Activated naive CD4-positive, alpha-beta T cell treated with anti-CD3 and anti-CD28 coated beads, Interleukin-2, amount 50 U/mL, for 24 hours (primary cell): ENCODE results near the gene VTI1A.

Experiments used
- H3K27ac Mint-ChIP-seq: one replicate; pipeline ENCODE4 v1.8.0; 2021; ENCODE audit warnings: mild to moderate bottlenecking, mixed read lengths
- H3K27me3 Mint-ChIP-seq: one replicate; pipeline ENCODE4 v1.8.0; 2021; ENCODE audit warnings: mixed read lengths
- H3K36me3 Mint-ChIP-seq: one replicate; pipeline ENCODE4 v1.8.0; 2021; ENCODE audit warnings: mixed read lengths
- H3K4me1 Mint-ChIP-seq: one replicate; pipeline ENCODE4 v1.8.0; 2021; ENCODE audit warnings: mixed read lengths
- H3K4me3 Mint-ChIP-seq: one replicate; pipeline ENCODE4 v1.8.0; 2021; ENCODE audit warnings: mild to moderate bottlenecking, mixed read lengths
- H3K9me3 Mint-ChIP-seq: one replicate; pipeline ENCODE4 v1.8.0; 2021; ENCODE audit warnings: mixed read lengths

VTI1A gene

DNA sequence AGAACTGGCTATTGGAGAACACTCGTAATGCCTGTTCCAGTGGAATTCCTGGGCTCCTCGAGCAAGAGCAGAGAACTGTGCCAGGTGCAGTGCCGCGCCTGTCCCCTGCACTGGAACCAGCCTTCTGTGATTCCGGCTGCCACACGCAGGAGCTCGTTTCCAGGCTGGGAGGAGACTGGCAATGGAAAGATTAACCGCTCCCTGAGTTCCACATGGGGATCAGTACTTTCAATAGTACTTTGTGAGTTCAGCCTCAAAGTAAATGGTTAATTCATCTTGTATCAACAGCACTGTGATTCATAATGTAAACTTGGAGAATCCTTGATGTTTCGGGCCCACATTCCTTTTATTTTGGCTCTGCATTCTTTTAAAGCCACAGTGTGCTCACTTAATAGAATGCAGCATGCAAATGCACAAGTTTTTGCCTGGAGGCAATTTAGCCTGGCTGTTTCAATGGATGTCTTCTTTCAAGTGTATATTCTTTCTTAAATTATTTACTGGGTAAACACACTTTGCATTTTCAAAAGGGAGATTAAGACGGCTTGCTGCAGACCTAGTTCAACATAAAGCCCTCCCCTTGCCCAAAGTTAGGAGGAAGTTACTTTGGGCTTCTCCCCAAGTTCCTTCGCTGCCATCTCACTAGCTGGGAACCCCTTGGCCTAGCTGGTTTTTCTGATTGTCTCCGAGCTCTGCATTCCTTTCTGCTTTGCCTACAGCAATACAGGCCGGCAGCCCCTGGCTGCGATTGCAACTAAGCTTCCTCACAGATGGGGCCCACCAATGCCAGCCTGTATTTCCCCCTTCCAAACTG, 364.9 kb downstream of the VTI1A start:
- Mint-ChIP-seq H3K27me3 (no peaks in the 10 kb centered on the region), H3K4me1 (no peaks in the 10 kb centered on the region), H3K4me3 (no peak overlapping the region), H3K9me3 (no peaks in the 10 kb centered on the region), H3K36me3 (peaks cover 19% of the 10 kb centered on the region), H3K27ac (no peak overlapping the region)

DNA sequence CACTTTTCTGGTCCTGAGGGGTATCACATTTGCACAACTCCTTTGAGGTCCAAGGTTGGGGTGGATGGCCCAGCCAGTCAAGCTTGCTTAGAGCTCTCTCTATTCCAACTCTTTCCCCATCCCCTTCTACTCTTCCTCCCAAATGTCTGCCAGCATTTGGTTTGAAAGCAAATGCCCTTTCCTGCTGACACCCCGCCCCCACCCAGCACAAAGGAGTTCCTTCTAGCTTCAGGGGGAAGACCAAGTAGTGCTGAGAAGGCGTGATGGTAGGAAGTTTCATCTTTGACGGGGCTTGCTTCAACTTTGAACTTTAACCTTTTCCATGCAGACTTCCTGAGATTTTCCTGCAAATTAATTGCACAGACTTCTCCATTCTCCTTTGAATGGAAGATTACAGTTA, 365.6 kb downstream of the VTI1A start:
- no peak overlapping the region for H3K4me3 Mint-ChIP-seq
- H3K27ac Mint-ChIP-seq, result no peak overlapping the region
- no peaks in the 10 kb centered on the region for H3K4me1 Mint-ChIP-seq
- H3K9me3 Mint-ChIP-seq, result no peaks in the 10 kb centered on the region
- H3K27me3 Mint-ChIP-seq, result no peaks in the 10 kb centered on the region
- peaks cover 19% of the 10 kb centered on the region for H3K36me3 Mint-ChIP-seq

- no peaks in the 10 kb centered on the region for H3K9me3 Mint-ChIP-seq
- H3K4me1 Mint-ChIP-seq, result no peaks in the 10 kb centered on the region
- no peak overlapping the region for H3K4me3 Mint-ChIP-seq
- H3K27me3 Mint-ChIP-seq, result no peaks in the 10 kb centered on the region
- no peak overlapping the region for H3K27ac Mint-ChIP-seq
- H3K36me3 Mint-ChIP-seq, result peaks cover 19% of the 10 kb centered on the region
Observed at GRCh38 chr10:112813866-112814591, 367.0 kb downstream of the VTI1A start.

DNA sequence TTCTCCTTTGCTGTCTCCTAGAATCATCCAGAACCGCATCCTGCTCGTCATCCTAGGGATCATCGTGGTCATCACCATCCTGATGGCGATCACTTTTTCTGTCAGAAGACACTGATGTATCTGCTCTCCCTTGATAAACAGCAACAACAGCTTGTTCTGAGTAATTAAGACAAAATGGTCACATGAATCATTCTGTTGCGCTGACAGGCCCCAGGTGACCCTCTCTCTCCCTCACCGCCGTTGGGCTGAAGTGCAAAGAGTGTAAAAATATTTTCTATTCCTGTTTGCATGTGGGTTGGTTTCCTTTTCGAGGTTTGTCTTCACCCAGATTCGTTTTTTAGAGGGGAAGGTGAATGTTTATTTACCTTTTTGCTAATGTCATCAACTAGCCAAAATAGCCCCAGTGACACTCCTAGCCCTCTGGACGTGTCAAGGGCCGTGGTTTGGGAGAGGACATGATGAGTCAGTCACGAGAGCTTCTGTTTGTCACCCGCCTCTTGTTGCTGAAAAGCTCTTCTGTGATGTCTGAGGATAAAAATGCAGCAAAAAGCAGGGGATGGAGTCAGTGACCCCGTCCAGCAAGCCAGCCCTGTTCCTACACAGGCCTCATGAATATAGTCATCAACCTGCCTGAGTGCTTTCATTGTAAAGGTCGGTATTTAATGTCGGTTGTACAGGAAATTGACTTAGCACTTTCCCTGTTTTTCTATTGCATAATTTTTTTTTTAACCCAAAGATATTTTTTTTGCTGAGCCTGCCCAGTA, 368.4 kb downstream of the VTI1A start:
- H3K27ac Mint-ChIP-seq, result no peak overlapping the region
- H3K27me3 Mint-ChIP-seq, result no peaks in the 10 kb centered on the region
- H3K9me3 Mint-ChIP-seq, result no peaks in the 10 kb centered on the region
- no peak overlapping the region for H3K4me3 Mint-ChIP-seq
- H3K36me3 Mint-ChIP-seq, result peaks cover 21% of the 10 kb centered on the region
- no peaks in the 10 kb centered on the region for H3K4me1 Mint-ChIP-seq

DNA sequence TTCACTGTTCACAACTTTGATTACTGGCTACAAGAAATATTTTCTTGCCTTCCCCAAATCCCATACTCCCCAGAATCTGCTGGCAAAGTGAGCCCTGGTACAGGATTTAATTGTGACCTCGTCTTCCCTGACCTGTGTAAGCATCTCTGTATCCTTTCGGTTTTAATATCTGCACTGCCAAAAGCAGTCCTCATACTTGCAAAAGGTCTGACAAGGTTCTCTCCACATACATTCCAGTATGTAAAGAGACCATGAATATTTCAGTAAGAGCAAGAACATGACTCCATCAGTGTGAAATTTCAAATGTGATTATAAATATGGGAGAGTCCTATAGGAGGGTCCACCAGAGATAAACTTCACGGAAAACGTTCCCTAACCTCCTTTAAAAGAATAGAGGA, 369.0 kb downstream of the VTI1A start:
- Mint-ChIP-seq H3K9me3 (no peaks in the 10 kb centered on the region), H3K4me3 (no peak overlapping the region), H3K27me3 (no peaks in the 10 kb centered on the region), H3K4me1 (no peaks in the 10 kb centered on the region), H3K36me3 (peaks cover 24% of the 10 kb centered on the region), H3K27ac (no peak overlapping the region)

DNA sequence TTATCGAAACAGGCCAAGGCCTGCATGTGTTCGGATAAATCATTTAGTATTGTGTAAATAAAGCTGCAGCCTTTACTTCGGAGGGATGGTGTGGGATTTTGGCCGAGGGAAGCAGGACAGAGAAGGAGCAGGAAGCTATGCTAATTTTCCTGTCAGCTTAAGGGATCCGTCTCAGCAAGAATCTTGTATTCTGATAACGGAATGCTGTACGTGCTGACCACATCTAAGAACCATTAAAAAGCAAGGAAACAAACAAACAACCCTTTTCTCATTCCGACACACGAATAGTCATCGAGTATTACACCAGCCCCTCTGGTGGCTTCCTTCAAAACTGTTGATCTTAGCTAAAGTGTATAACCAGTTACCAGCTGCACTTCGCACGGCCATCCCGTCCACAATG, 369.9 kb downstream of the VTI1A start:
- Mint-ChIP-seq H3K9me3 (no peaks in the 10 kb centered on the region), H3K4me1 (no peaks in the 10 kb centered on the region), H3K27me3 (no peaks in the 10 kb centered on the region), H3K4me3 (no peak overlapping the region), H3K36me3 (peaks cover 25% of the 10 kb centered on the region), H3K27ac (no peak overlapping the region)

DNA sequence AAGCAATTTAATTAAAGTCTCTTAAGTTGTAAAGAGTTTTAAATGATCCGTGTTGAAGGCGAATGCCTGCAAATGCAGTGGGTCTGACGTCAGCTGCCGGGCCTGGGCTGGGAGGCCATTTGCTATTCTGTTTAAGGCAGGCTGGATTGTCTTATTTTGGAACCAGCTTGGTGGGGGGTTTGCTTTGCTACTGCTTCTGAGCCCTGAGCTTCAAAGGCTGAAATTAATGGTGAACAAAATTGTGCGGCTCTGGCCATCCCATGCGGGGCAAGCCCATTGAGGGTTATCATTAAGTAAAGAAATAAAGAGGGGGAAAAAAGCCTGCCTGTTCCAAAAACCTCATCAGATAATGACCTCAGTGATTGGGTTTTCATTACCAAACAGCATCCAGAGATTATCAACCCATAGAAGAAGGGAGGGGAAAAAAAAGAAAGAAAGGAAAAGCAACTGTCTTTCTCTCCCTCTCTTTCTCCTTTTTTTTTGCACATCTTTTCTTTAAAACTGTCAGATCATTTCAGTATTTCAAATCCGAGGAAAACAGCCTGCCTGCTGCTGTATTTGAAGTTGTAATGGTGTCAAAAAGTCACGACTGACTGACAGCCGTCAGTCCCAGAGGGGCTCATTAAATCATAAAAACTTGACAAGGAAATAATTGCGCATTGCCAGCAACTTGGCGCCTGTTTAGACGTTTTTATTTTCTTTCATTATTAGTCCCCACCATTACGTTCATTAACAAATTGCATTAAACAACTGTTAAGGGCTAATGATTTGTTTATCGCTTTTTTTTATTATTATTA, 371.2 kb downstream of the VTI1A start:
- Mint-ChIP-seq H3K27me3 (no peaks in the 10 kb centered on the region), H3K36me3 (peaks cover 25% of the 10 kb centered on the region), H3K4me1 (no peaks in the 10 kb centered on the region), H3K9me3 (no peaks in the 10 kb centered on the region), H3K4me3 (no peak overlapping the region), H3K27ac (no peak overlapping the region)

GRCh38 chr10:112819231-112819630, 372.2 kb downstream of the VTI1A start:
- no peak overlapping the region for H3K4me3 Mint-ChIP-seq
- no peaks in the 10 kb centered on the region for H3K9me3 Mint-ChIP-seq
- no peaks in the 10 kb centered on the region for H3K27me3 Mint-ChIP-seq
- H3K4me1 Mint-ChIP-seq, result no peaks in the 10 kb centered on the region
- peaks cover 23% of the 10 kb centered on the region for H3K36me3 Mint-ChIP-seq
- no peak overlapping the region for H3K27ac Mint-ChIP-seq

- H3K27me3 Mint-ChIP-seq, result no peaks in the 10 kb centered on the region
- no peaks in the 10 kb centered on the region for H3K9me3 Mint-ChIP-seq
- H3K4me3 Mint-ChIP-seq, result no peak overlapping the region
- H3K27ac Mint-ChIP-seq, result no peak overlapping the region
- H3K36me3 Mint-ChIP-seq, result peaks cover 23% of the 10 kb centered on the region
- H3K4me1 Mint-ChIP-seq, result no peaks in the 10 kb centered on the region
Observed at GRCh38 chr10:112820320-112820719, 373.3 kb downstream of the VTI1A start.

- Mint-ChIP-seq H3K27ac (no peak overlapping the region), H3K4me1 (no peaks in the 10 kb centered on the region), H3K9me3 (no peaks in the 10 kb centered on the region), H3K36me3 (peaks cover 19% of the 10 kb centered on the region), H3K27me3 (no peaks in the 10 kb centered on the region), H3K4me3 (no peak overlapping the region)
Observed at GRCh38 chr10:112821038-112821437, 374.0 kb downstream of the VTI1A start.

- Mint-ChIP-seq H3K27me3 (no peaks in the 10 kb centered on the region), H3K4me3 (no peak overlapping the region), H3K4me1 (no peaks in the 10 kb centered on the region), H3K36me3 (peaks cover 15% of the 10 kb centered on the region), H3K27ac (no peak overlapping the region), H3K9me3 (no peaks in the 10 kb centered on the region)
Observed at GRCh38 chr10:112821663-112822062, 374.6 kb downstream of the VTI1A start.

- Mint-ChIP-seq H3K27ac (no peak overlapping the region), H3K4me3 (no peak overlapping the region), H3K4me1 (no peaks in the 10 kb centered on the region), H3K27me3 (no peaks in the 10 kb centered on the region), H3K36me3 (peaks cover 13% of the 10 kb centered on the region), H3K9me3 (no peaks in the 10 kb centered on the region)
Observed at GRCh38 chr10:112823007-112823406, 376.0 kb downstream of the VTI1A start.

- Mint-ChIP-seq H3K27ac (peak overlapping the region; percentile 46), H3K4me3 (no peak overlapping the region), H3K9me3 (no peaks in the 10 kb centered on the region), H3K36me3 (peaks cover 13% of the 10 kb centered on the region), H3K4me1 (no peaks in the 10 kb centered on the region), H3K27me3 (no peaks in the 10 kb centered on the region)
Observed at GRCh38 chr10:112823604-112824003, 376.6 kb downstream of the VTI1A start.

- H3K27me3 Mint-ChIP-seq, result no peaks in the 10 kb centered on the region
- no peak overlapping the region for H3K4me3 Mint-ChIP-seq
- H3K9me3 Mint-ChIP-seq, result no peaks in the 10 kb centered on the region
- no peak overlapping the region for H3K27ac Mint-ChIP-seq
- H3K36me3 Mint-ChIP-seq, result peaks cover 3% of the 10 kb centered on the region
- H3K4me1 Mint-ChIP-seq, result no peaks in the 10 kb centered on the region
Observed at GRCh38 chr10:112826018-112826697, 379.1 kb downstream of the VTI1A start.

GRCh38 chr10:112827086-112827485, 380.1 kb downstream of the VTI1A start:
- H3K27me3 Mint-ChIP-seq, result no peaks in the 10 kb centered on the region
- H3K9me3 Mint-ChIP-seq, result no peaks in the 10 kb centered on the region
- H3K27ac Mint-ChIP-seq, result no peak overlapping the region
- peaks cover 6% of the 10 kb centered on the region for H3K36me3 Mint-ChIP-seq
- no peak overlapping the region for H3K4me3 Mint-ChIP-seq
- no peaks in the 10 kb centered on the region for H3K4me1 Mint-ChIP-seq
